HepG2 (cell line): ENCODE results near the gene CST5. TPM values are rescaled to one million over a fixed set of nuclear protein-coding genes. Genes with fewer than 3 reads are reported as not detected.

ENCODE experiments used
- ATAC-seq: fragments of 200-7000 bp; cut with Tn5 transposase; 3 replicates; pipeline ENCODE4 v1.9.1; 2020; ENCODE audit warnings: mild to moderate bottlenecking, moderate library complexity
- BruUV-seq: library from RNA; stranded (reverse); fragments of 400-500 nt; replicated peaks from 2 replicates; lab custom pipeline; 2021; lab: Mats Ljungman, UMichigan
- CTCF ChIA-PET: fragments of 300-600 bp; formaldehyde crosslinking; extraction: SDS; loops from one replicate; lab custom pipeline; 2021; ENCODE audit warnings: low total read pairs, inconsistent platforms, low intra/inter-chr PET ratio; lab: Yijun Ruan, JAX
- POLR2A ChIA-PET: fragments of 350-600 bp; sonication (Branson Sonifier 250); formaldehyde crosslinking; loops from one replicate; lab custom pipeline; 2020; ENCODE audit warnings: antibody characterized with exemption, inconsistent platforms; lab: Yijun Ruan, JAX
- DNase-seq: peaks from one replicate; pipeline ENCODE4 v3.0.0-alpha.2; 2015; ENCODE audit warnings: low spot score
- FAIRE-seq: peaks from 3 replicates; lab custom pipeline; 2011; peaks lifted over from hg19 to GRCh38; lab: Jason Lieb, UNC
- H2AFZ ChIP-seq: one replicate; pipeline ENCODE4 v1.6.1; 2011; ENCODE audit warnings: low read length, inconsistent platforms
- H3K27ac ChIP-seq: fragments of 300-600 bp; 3 replicates; pipeline ENCODE4 v1.8.0; 2011; ENCODE audit warnings: mixed run types, mild to moderate bottlenecking, mixed read lengths, low read length, inconsistent platforms; ENCODE audit not compliant: insufficient read depth; ENCODE audit errors: extremely low read length
- H3K27me3 ChIP-seq, 2 experiments: fragments of 200-600 bp in 1 of 2; 2 replicates in 1 of 2; 3 replicates in 1 of 2; pipeline versions ENCODE4 v1.6.0 to v1.8.0; 2011; ENCODE audit warnings: low read length in 2 of 2, mild to moderate bottlenecking in 2 of 2, moderate library complexity in 2 of 2, inconsistent platforms in 1 of 2; ENCODE audit not compliant: insufficient read depth in 2 of 2, control insufficient read depth in 1 of 2
- H3K36me3 ChIP-seq, 2 experiments: fragments of 200-600 bp in 1 of 2; replicated peaks in 1 of 2; 2 replicates in 1 of 2; 3 replicates in 1 of 2; pipeline versions ENCODE4 v1.5.1 to v1.8.0; 2011; ENCODE audit warnings: low read length in 2 of 2, inconsistent platforms in 1 of 2; ENCODE audit not compliant: insufficient read depth in 2 of 2, control insufficient read depth in 1 of 2
- H3K4me1 ChIP-seq: 2 replicates; pipeline ENCODE4 v1.5.1; 2012; ENCODE audit warnings: low read length, inconsistent platforms; ENCODE audit not compliant: insufficient read depth
- H3K4me2 ChIP-seq: 2 replicates; pipeline ENCODE4 v1.6.0; 2011; ENCODE audit warnings: low read depth, low read length, inconsistent platforms
- H3K4me3 ChIP-seq, 3 experiments: fragments of 200-600 bp in 1 of 3; sonication (generic), shearing (Covaris generic) in 1 of 3; replicated peaks in 1 of 3; 2 replicates each; pipeline ENCODE4 v1.5.1; 2011 to 2016; ENCODE audit warnings: low read length in 3 of 3, inconsistent platforms in 2 of 3, low read depth in 2 of 3, mild to moderate bottlenecking in 2 of 3, control low read depth in 1 of 3, mixed read lengths in 1 of 3; ENCODE audit not compliant: insufficient read depth in 1 of 3
- H3K79me2 ChIP-seq: one replicate; pipeline ENCODE4 v1.6.1; 2011; ENCODE audit warnings: low read length, inconsistent platforms; ENCODE audit not compliant: insufficient read depth
- H3K9ac ChIP-seq: 2 replicates; pipeline ENCODE4 v1.6.0; 2011; ENCODE audit warnings: mild to moderate bottlenecking, low read depth, low read length, inconsistent platforms; ENCODE audit not compliant: insufficient read depth
- H3K9me3 ChIP-seq: 2 replicates; pipeline ENCODE4 v1.5.1; 2012; ENCODE audit warnings: mild to moderate bottlenecking, low read length
- H4K20me1 ChIP-seq: 2 replicates; pipeline ENCODE4 v1.6.0; 2011; ENCODE audit warnings: inconsistent platforms, mild to moderate bottlenecking, low read length, moderate library complexity; ENCODE audit not compliant: insufficient read depth
- AHDC1 ChIP-seq: sonication (generic); formaldehyde crosslinking; IDR thresholded peaks from 2 replicates; pipeline ENCODE4 v1.5.1; 2020; ENCODE audit warnings: mild to moderate bottlenecking, missing genetic modification reagents, borderline replicate concordance
- EZH2 ChIP-seq: conservative IDR thresholded peaks from 2 replicates; pipeline ENCODE4 v1.6.1; 2012; ENCODE audit warnings: mild to moderate bottlenecking, low read depth, low read length, moderate library complexity
- FOXM1 ChIP-seq: sonication (generic); formaldehyde crosslinking; IDR thresholded peaks from 2 replicates; pipeline ENCODE4 v1.5.0; 2020; ENCODE audit warnings: missing genetic modification reagents
- HNRNPH1 ChIP-seq: fragments of 200-400 bp; formaldehyde crosslinking; optimal IDR thresholded peaks from 2 replicates; pipeline ENCODE3; 2017; ENCODE audit warnings: mild to moderate bottlenecking, low read depth, low read length
- JDP2 ChIP-seq: sonication (generic); formaldehyde crosslinking; IDR thresholded peaks from 2 replicates; pipeline ENCODE4 v1.8.1; 2022; ENCODE audit warnings: missing genetic modification reagents, borderline replicate concordance
- KDM4B ChIP-seq: sonication (generic); formaldehyde crosslinking; IDR thresholded peaks from 2 replicates; pipeline ENCODE4 v1.4.0; 2020; ENCODE audit warnings: missing genetic modification reagents
- NONO ChIP-seq, 2 experiments: fragments of 450-650 bp in 1 of 2; sonication (generic) in 1 of 2; formaldehyde crosslinking in 1 of 2; IDR thresholded peaks in 1 of 2; conservative IDR thresholded peaks in 1 of 2; 2 replicates each; pipeline versions ENCODE4 v1.6.1 to v1.8.0; 2017 to 2022; ENCODE audit warnings: mild to moderate bottlenecking in 1 of 2, missing genetic modification reagents in 1 of 2, moderate library complexity in 1 of 2
- RORA ChIP-seq: sonication (generic); formaldehyde crosslinking; IDR thresholded peaks from 2 replicates; pipeline ENCODE4 v1.5.0; 2020; ENCODE audit warnings: mild to moderate bottlenecking, missing genetic modification reagents, moderate library complexity
- SAP130 ChIP-seq: IDR thresholded peaks from 2 replicates; pipeline ENCODE4 v1.6.1; 2016; ENCODE audit warnings: low read depth
- SIN3B ChIP-seq: fragments of 150-350 bp; IDR thresholded peaks from 2 replicates; pipeline ENCODE4 v1.6.1; 2014; ENCODE audit warnings: low read length
- SMYD3 ChIP-seq: sonication (generic); formaldehyde crosslinking; IDR thresholded peaks from 2 replicates; pipeline ENCODE4 v1.8.1; 2023; ENCODE audit warnings: mild to moderate bottlenecking, missing genetic modification reagents
- THAP11 ChIP-seq: IDR thresholded peaks from 2 replicates; pipeline ENCODE4 v1.6.1; 2016; ENCODE audit warnings: missing biosample characterization, missing genetic modification reagents
- YEATS2 ChIP-seq: sonication (generic); formaldehyde crosslinking; IDR thresholded peaks from 2 replicates; pipeline ENCODE4 v1.4.0; 2020; ENCODE audit warnings: missing genetic modification reagents, borderline replicate concordance
- ZNF549 ChIP-seq: sonication (generic); formaldehyde crosslinking; IDR thresholded peaks from 2 replicates; pipeline ENCODE4 v1.5.0; 2020; ENCODE audit warnings: missing genetic modification reagents
- WGBS: methylation state at CpG from one replicate; pipeline ENCODE4 v1.1.6; 2017; ENCODE audit warnings: low lambda C conversion rate; 5-methylcytosine and 5-hydroxymethylcytosine counted together
- in situ Hi-C: cut with HindIII; loops from 2 replicates; pipeline ENCODE4 v1.10.0; 2017; ENCODE audit warnings: low pct_unique_long_range_greater_than_20kb; ENCODE audit not compliant: extremely low pct_ligation_motif_present
- intact Hi-C: fragments of 100-400 bp; cut with micrococcal nuclease; formaldehyde crosslinking; loops from one replicate; pipeline ENCODE4 v1.10.0; 2022; ENCODE audit not compliant: unreplicated experiment
- polyA plus RNA-seq, 8 experiments: library from polyadenylated mRNA; depleted of rRNA in 3 of 8; stranded (reverse) in 7 of 8; unstranded in 1 of 8; fragments of >200 nt; fragmentation: Illumina TruSeq in 4 of 8; extraction: Trizol in 4 of 8; gene quantifications; 2 replicates each; pipeline versions ENCODE4 v1.2.1 to v1.2.3, GENCODE V29; 2011 to 2016; ENCODE audit warnings: low read depth in 4 of 8, missing spikeins in 1 of 8, mixed read lengths in 1 of 8; ENCODE audit not compliant: insufficient read depth in 1 of 8
- total RNA-seq, 5 experiments: library from RNA; depleted of rRNA; stranded (reverse); fragments of >200 nt; fragmentation: Illumina TruSeq; extraction: Trizol; gene quantifications; 2 replicates each; pipeline ENCODE4 v1.2.3, GENCODE V29; 2016; ENCODE audit warnings: low read depth in 1 of 5

Gene CST5
- total and polyA plus RNA-seq, 2 of the 13 experiments (the other 11 are each of a cell fraction or from before 2014, with no cell fraction given): 0.16 TPM; not detected in 1

- FAIRE-seq: no peak
- Histone ChIP-seq H3K9ac (no peak overlapping the region), H3K27me3 (peaks cover 0 to 2% of the 10 kb centered on the region in 2 experiments; a peak in 1 of 5 replicates), H3K4me2 (no peak overlapping the region), H3K36me3 (no peaks in the 10 kb centered on the region), H3K27ac (no peak overlapping the region), H4K20me1 (no peaks in the 10 kb centered on the region), H3K4me1 (no peaks in the 10 kb centered on the region), H2AFZ (no peak overlapping the region), H3K4me3 (no peak overlapping the region), H3K9me3 (no peaks in the 10 kb centered on the region), H3K79me2 (no peaks in the 10 kb centered on the region)
- CTCF ChIA-PET: no interaction called here
- no peak for DNase-seq
- intact Hi-C loops (no loop called here), in situ Hi-C loops (no loop called here)
- TF ChIP-seq RORA (CRISPR knock-in tag) (no peak), NONO (IDR thresholded peaks at IDR 0.05) (no peak), NONO (CRISPR knock-in tag; conservative IDR thresholded peaks at IDR 0.05) (no peak), JDP2 (CRISPR knock-in tag) (no peak)
- POLR2A ChIA-PET: no interaction called here
- ATAC-seq: no peak
- WGBS: 14% methylated on average over 9 of the region's 9 CpGs
- no TSS peak for BruUV-seq
These were observed 21.5 kb downstream of the CST5 start for GRCh38 chr20:23857962-23858595.

DNA sequence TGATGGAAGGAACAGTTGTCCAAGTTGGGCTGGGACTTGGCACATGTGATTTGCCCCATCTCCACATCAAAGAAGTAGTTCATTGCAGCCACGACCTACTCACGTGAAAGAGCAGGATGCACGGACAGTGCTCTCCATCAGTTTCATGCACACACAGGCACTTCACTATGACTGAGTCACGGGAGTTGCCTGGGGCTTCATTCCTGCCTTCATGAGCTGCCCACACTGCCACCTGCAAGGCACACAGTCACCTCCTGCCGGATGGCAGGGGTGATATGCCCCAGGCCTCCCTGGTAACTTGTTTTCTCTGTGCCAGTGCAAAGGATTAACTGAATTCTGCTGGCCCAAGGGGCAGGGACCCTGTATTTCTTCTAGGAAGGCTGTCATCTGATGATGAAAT, 22.8 kb downstream of the CST5 start:
- Histone ChIP-seq H3K79me2 (no peaks in the 10 kb centered on the region), H2AFZ (no peak overlapping the region), H3K4me1 (no peaks in the 10 kb centered on the region), H3K9me3 (no peaks in the 10 kb centered on the region), H3K4me3 (no peak overlapping the region), H3K36me3 (no peaks in the 10 kb centered on the region), H3K4me2 (no peak overlapping the region), H3K9ac (no peak overlapping the region), H4K20me1 (no peaks in the 10 kb centered on the region), H3K27me3 (peaks cover 0 to 2% of the 10 kb centered on the region in 2 experiments; a peak in 1 of 5 replicates), H3K27ac (no peak overlapping the region)
- ChIA-PET CTCF (no interaction called here), POLR2A (no interaction called here)
- no TSS peak for BruUV-seq
- 0% methylated on average over 4 of the region's 5 CpGs for WGBS
- FAIRE-seq (no peak), DNase-seq (no peak), ATAC-seq (no peak)
- in situ Hi-C loops: no loop called here
- intact Hi-C loops: no loop called here
- no peak for TF ChIP-seq SAP130 (CRISPR knock-in tag)
- TF ChIP-seq THAP11 (CRISPR knock-in tag): no peak
- no peak for TF ChIP-seq NONO (IDR thresholded peaks at IDR 0.05)
- no peak for TF ChIP-seq NONO (CRISPR knock-in tag; conservative IDR thresholded peaks at IDR 0.05)
- no peak for TF ChIP-seq KDM4B
- no peak for TF ChIP-seq AHDC1
- TF ChIP-seq EZH2: no peak
- no peak for TF ChIP-seq SMYD3 (CRISPR knock-in tag)
- TF ChIP-seq YEATS2 (CRISPR knock-in tag): no peak
- TF ChIP-seq SIN3B: no peak
- no peak for TF ChIP-seq HNRNPH1
- no peak for TF ChIP-seq FOXM1 (CRISPR knock-in tag)
- TF ChIP-seq ZNF549 (CRISPR knock-in tag): no peak
